Heart right ventricle (tissue), 16 donors: ENCODE results near the gene MGLL. TPM values are rescaled to one million over a fixed set of nuclear protein-coding genes. Genes with fewer than 3 reads are reported as not detected.
A peak's percentile ranks its signal among the peaks of the same experiment; 100 is the strongest.

Experiments
- ATAC-seq, 8 donors: fragments of 200-7000 bp; cut with Tn5 transposase; one replicate each; pipeline ENCODE4 v1.9.1; 2020; ENCODE audit warnings: mild to moderate bottlenecking in 8 of 8, moderate library complexity in 8 of 8, moderate number of reproducible peaks in 1 of 8
- DNase-seq, 2 donors: peaks; one replicate each; pipeline ENCODE4 v3.0.0-alpha.2; 2020
- H3K27ac ChIP-seq, 10 donors: fragments of 200-600 bp; sonication (generic) in 2 of 10; one replicate each; pipeline versions ENCODE4 v1.5.0 to v1.8.0; 2020 to 2022; ENCODE audit warnings: mild to moderate bottlenecking in 3 of 10
- H3K27me3 ChIP-seq, 7 donors: fragments of 200-600 bp; one replicate each; pipeline ENCODE4 v1.8.0; 2021 to 2022; ENCODE audit warnings: mild to moderate bottlenecking in 2 of 7
- H3K36me3 ChIP-seq, 9 donors: fragments of 200-600 bp; sonication (generic) in 1 of 9; one replicate each; pipeline versions ENCODE4 v1.5.0 to v1.8.0; 2020 to 2022; ENCODE audit warnings: mild to moderate bottlenecking in 2 of 9
- H3K4me1 ChIP-seq, 9 donors: fragments of 200-600 bp; sonication (generic) in 1 of 9; one replicate each; pipeline versions ENCODE4 v1.5.0 to v1.8.0; 2020 to 2022; ENCODE audit warnings: mild to moderate bottlenecking in 4 of 9
- H3K4me3 ChIP-seq, 10 donors: fragments of 200-600 bp; sonication (generic) in 2 of 10; one replicate each; pipeline versions ENCODE4 v1.5.0 to v1.8.0; 2020 to 2022; ENCODE audit warnings: mild to moderate bottlenecking in 7 of 10, moderate library complexity in 2 of 10
- H3K9me3 ChIP-seq, 11 donors: fragments of 200-600 bp in 10 of 11; sonication (generic) in 2 of 11; one replicate each; pipeline versions ENCODE4 v1.5.0 to v1.8.0; 2013 to 2022; ENCODE audit warnings: mild to moderate bottlenecking in 2 of 11, control low read depth in 1 of 11, moderate library complexity in 1 of 11
- CTCF ChIP-seq, 9 donors: fragments of 200-600 bp; sonication (generic) in 2 of 9; IDR thresholded peaks; one replicate each; pipeline versions ENCODE4 v1.5.0 to v1.8.0; 2021 to 2022; ENCODE audit warnings: antibody characterized with exemption in 9 of 9, mild to moderate bottlenecking in 5 of 9, moderate library complexity in 1 of 9
- WGBS, 2 donors: extraction: QIAGEN DNeasy Blood & Tissue Kit; methylation state at CpG; one replicate each; pipeline ENCODE4 v1.1.7; 2013; ENCODE audit warnings: inconsistent platforms in 1 of 2; 5-methylcytosine and 5-hydroxymethylcytosine counted together
- intact Hi-C, 10 donors: fragments of 100-400 bp; cut with DNase I; formaldehyde crosslinking; loops; one replicate each; pipeline versions ENCODE4 v1.11.1 to v1.14.2; 2022
- polyA plus RNA-seq, 2 donors: library from polyadenylated mRNA; stranded (reverse); fragments of 200-250 nt; gene quantifications; one replicate each; pipeline ENCODE4 v1.2.3, GENCODE V29; 2013
- total RNA-seq, 10 donors: library from RNA; stranded (reverse); fragmentation: NEBNext Ultra II Directional in 3 of 10; extraction: Animal tissue kit (Norgen Biotek cat#: 25700) in 3 of 10; gene quantifications; one replicate each; pipeline versions ENCODE4 v1.2.1 to v1.2.4, GENCODE V29; 2021 to 2023
- donor health status: Arrhythmogenic right ventricular cardiomyopathy.
- donor health status: ischemic (EF 13 %, LVEDD 7.1; RV severe dilation, severe dysfunction).
- donor health status: healthy with polysubstance abuse.
- donor health status: DM: no; HTN: yes; CAD: no.
- donor health status: DM: no; HTN: no; CAD: no.
- donor health status: ischemic (EF 25% LVEDD 6.9; RV normal size, moderate dysfunction).
- donor health status: ischemic (EF 25% LVEDD 5.7; RV mildly dilated, moderate dysfunction).
- donor health status: healthy.
- donor health status: DM: yes; HTN: yes; CAD: no.
- donor health status: Ischemic cardiomyopathy.
- donor health status: ischemic (EF 35%, LVEDD 5.7; RV mildly dilated, moderate dysfunction).
- donor health status: nonischemic (EF 11% LVEDD 7.7; RV severe dilation, severe dysfunction).
- donor health status: DM: yes; HTN: yes; CAD: no.
- donor health status: PGD.
- donor health status: ischemic (EF 29% LVEDD 5.4; RV normal size, mild dysfunction).
- donor health status: nonischemic (EF 23%, LVEDD 6.1; RV moderate dilation, normal function).

Gene MGLL
- total and polyA plus RNA-seq, 12 donors, result 35.7 to 103 (median 65.2) TPM

- Histone ChIP-seq H3K27me3 (no peaks in the 10 kb centered on the region), H3K4me3 (no peak overlapping the region), H3K27ac (no peak overlapping the region), H3K4me1 (no peaks in the 10 kb centered on the region), H3K9me3 (peaks cover 0 to 40% (median 20%) of the 10 kb centered on the region in 11 donors), H3K36me3 (no peaks in the 10 kb centered on the region)
- TF ChIP-seq CTCF (IDR thresholded peaks at IDR 0.05), result peak; percentile 61 to 84 (median 77)
- WGBS, 2 donors, result 52 to 54% methylated on average over 4 of the region's 4 CpGs
- DNase-seq (peak; percentile 49 to 61), ATAC-seq (peak in 5 of 8 donors; percentile 39 to 76 (median 70))
- intact Hi-C loops, result loop anchor here (1.0 to 10.0 kb wide), 5 partner anchors 143 to 247 kb away; no protein-coding TSS in a partner anchor
Observed at GRCh38 chr3:127831723-127832172, 9.4 kb upstream of the MGLL start.

GRCh38 chr3:127829537-127829936, 7.2 kb upstream of the MGLL start:
- H3K4me1 ChIP-seq, result no peaks in the 10 kb centered on the region
- H3K4me3 ChIP-seq, result no peak overlapping the region
- no peaks in the 10 kb centered on the region for H3K36me3 ChIP-seq
- no peaks in the 10 kb centered on the region for H3K27me3 ChIP-seq
- no peak for TF ChIP-seq CTCF (IDR thresholded peaks at IDR 0.05)
- peaks cover 0 to 41% (median 20%) of the 10 kb centered on the region in 11 donors for H3K9me3 ChIP-seq
- no peak overlapping the region for H3K27ac ChIP-seq
- DNase-seq, result no peak
- ATAC-seq, result no peak
- 0 to 84% methylated on average over 1 of the region's 1 CpG for WGBS, 2 donors
- intact Hi-C loops, result loop anchor here in 4 of 10 donors (5.0 to 10.0 kb wide), 4 partner anchors 135 to 235 kb away; partner anchors contain the start of genes ABTB1 (in 1 of the 4), MCM2 (in 1 of the 4) and TPRA1 (in 1 of the 4)

DNA sequence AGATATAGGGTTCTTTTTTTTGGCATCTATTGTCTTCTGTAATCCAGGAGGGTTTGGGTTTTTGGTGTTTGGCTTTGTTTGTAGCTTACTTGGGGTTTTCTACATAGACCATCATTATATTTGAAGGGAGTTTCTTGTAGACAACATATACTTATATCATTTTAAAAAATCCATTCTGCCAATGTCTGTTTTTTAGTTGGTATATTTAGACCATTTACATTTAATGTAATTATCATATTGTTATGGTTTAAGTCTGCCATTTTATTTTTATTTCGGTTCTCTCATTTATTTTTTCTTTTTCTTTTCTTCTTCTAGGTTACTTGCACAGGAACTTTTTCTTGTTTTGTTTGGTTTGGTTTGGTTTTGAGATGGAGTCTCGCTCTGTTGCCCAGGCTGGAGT, 5.5 kb upstream of the MGLL start:
- Histone ChIP-seq H3K36me3 (no peaks in the 10 kb centered on the region), H3K4me1 (peaks cover 0 to 5% (median 0%) of the 10 kb centered on the region in 9 donors), H3K27me3 (no peaks in the 10 kb centered on the region), H3K4me3 (no peak overlapping the region), H3K27ac (no peak overlapping the region), H3K9me3 (peaks cover 0 to 41% (median 20%) of the 10 kb centered on the region in 11 donors)
- intact Hi-C loops, result loop anchor here in 4 of 10 donors (5.0 to 10.0 kb wide), 4 partner anchors 133 to 233 kb away; partner anchors contain the start of genes ABTB1 (in 1 of the 4), MCM2 (in 1 of the 4) and TPRA1 (in 1 of the 4)
- 86 to 91% methylated on average over 2 of the region's 2 CpGs for WGBS, 2 donors
- TF ChIP-seq CTCF (IDR thresholded peaks at IDR 0.05), result no peak
- ATAC-seq (no peak), DNase-seq (no peak)

DNA sequence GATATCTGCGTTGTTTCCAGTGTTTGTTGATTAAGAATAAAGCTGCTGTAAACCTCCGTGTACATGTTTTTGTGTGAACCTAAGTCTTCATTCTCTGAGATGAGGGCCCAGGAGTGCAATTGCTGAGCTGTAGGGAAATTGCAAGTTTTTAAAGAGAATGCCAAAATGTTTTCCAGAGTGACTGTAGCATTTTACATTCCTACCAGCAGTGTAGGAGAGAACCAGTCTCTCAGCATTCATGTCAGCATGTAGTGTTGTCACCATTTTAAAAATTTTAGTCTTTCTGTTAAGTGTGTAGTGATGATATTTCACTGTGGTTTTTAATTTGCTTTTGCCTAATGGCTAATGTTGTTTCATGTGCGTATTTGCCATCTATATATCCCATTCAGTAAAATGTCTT, 3.4 kb upstream of the MGLL start:
- peaks cover 0 to 24% (median 5%) of the 10 kb centered on the region in 9 donors for H3K4me1 ChIP-seq
- no peak overlapping the region for H3K4me3 ChIP-seq
- H3K27me3 ChIP-seq, result no peaks in the 10 kb centered on the region
- 88% methylated on average over 3 of the region's 3 CpGs for WGBS, 2 donors
- DNase-seq (no peak), ATAC-seq (no peak)
- intact Hi-C loops, result loop anchor here in 4 of 10 donors (5.0 to 10.0 kb wide), 4 partner anchors 131 to 231 kb away; partner anchors contain the start of genes ABTB1 (in 1 of the 4), MCM2 (in 1 of the 4) and TPRA1 (in 1 of the 4)
- H3K36me3 ChIP-seq, result no peaks in the 10 kb centered on the region
- peaks cover 0 to 40% (median 20%) of the 10 kb centered on the region in 11 donors for H3K9me3 ChIP-seq
- no peak for TF ChIP-seq CTCF (IDR thresholded peaks at IDR 0.05)
- H3K27ac ChIP-seq, result no peak overlapping the region
